ENCODE data around the gene DYNC1I1. TPM values are rescaled to one million over a fixed set of nuclear protein-coding genes. Genes with fewer than 3 reads are reported as not detected.

DYNC1I1 gene
- total RNA-seq, 3 donors from 2014 or later, result 0.41 to 42.6 (median 1.5) TPM

- no peak for TF ChIP-seq CTCF (IDR thresholded peaks at IDR 0.05)
- no peaks in the 10 kb centered on the region for H3K36me3 ChIP-seq (ENCODE audit: low read depth)
- H3K9me3 ChIP-seq, result no peaks in the 10 kb centered on the region
- DNase-seq (no peak), ATAC-seq (no peak)
- no peaks in the 10 kb centered on the region for H3K4me1 ChIP-seq (ENCODE audit: low read depth)
- intact Hi-C loops (cut with DNase I, micrococcal nuclease), result no loop called here
- no peak overlapping the region for H3K4me3 ChIP-seq
These were observed 223.8 kb downstream of the DYNC1I1 start for GRCh38 chr7:95996174-95996573.

GRCh38 chr7:95996886-95997285 lies 224.5 kb downstream of the DYNC1I1 start:
- intact Hi-C loops (cut with DNase I, micrococcal nuclease), result no loop called here
- DNase-seq, result no peak
- H3K4me3 ChIP-seq, result no peak overlapping the region
- no peaks in the 10 kb centered on the region for H3K4me1 ChIP-seq (ENCODE audit: low read depth)
- ATAC-seq, result no peak
- H3K9me3 ChIP-seq, result no peaks in the 10 kb centered on the region
- no peaks in the 10 kb centered on the region for H3K36me3 ChIP-seq (ENCODE audit: low read depth)
- TF ChIP-seq CTCF (IDR thresholded peaks at IDR 0.05), result no peak

- DNase-seq, result no peak
These were observed 225.3 kb downstream of the DYNC1I1 start for GRCh38 chr7:95997632-95998031.

GRCh38 chr7:95999481-95999880 lies 227.1 kb downstream of the DYNC1I1 start:
- Histone ChIP-seq H3K4me3 (no peak overlapping the region), H3K9me3 (no peaks in the 10 kb centered on the region), H3K36me3 (ENCODE audit: low read depth) (no peaks in the 10 kb centered on the region), H3K4me1 (ENCODE audit: low read depth) (no peaks in the 10 kb centered on the region)
- no peak for DNase-seq
- intact Hi-C loops (cut with DNase I, micrococcal nuclease), result no loop called here
- no peak for ATAC-seq
- no peak for TF ChIP-seq CTCF (IDR thresholded peaks at IDR 0.05)

More at GRCh38 chr7:95997632-95998031, 225.3 kb downstream of the DYNC1I1 start:
- Histone ChIP-seq H3K4me3 (no peak overlapping the region), H3K9me3 (no peaks in the 10 kb centered on the region), H3K36me3 (ENCODE audit: low read depth) (no peaks in the 10 kb centered on the region), H3K4me1 (ENCODE audit: low read depth) (no peaks in the 10 kb centered on the region)
- ATAC-seq, result no peak
- no peak for TF ChIP-seq CTCF (IDR thresholded peaks at IDR 0.05)
- intact Hi-C loops (cut with DNase I, micrococcal nuclease), result no loop called here

GRCh38 chr7:96004578-96004977 lies 232.2 kb downstream of the DYNC1I1 start:
- TF ChIP-seq CTCF (IDR thresholded peaks at IDR 0.05), result no peak
- Histone ChIP-seq H3K9me3 (no peaks in the 10 kb centered on the region), H3K36me3 (ENCODE audit: low read depth) (no peaks in the 10 kb centered on the region), H3K4me1 (ENCODE audit: low read depth) (no peaks in the 10 kb centered on the region), H3K4me3 (no peak overlapping the region)
- DNase-seq (no peak), ATAC-seq (no peak)
- intact Hi-C loops (cut with DNase I, micrococcal nuclease), result no loop called here

GRCh38 chr7:96005271-96005670 lies 232.9 kb downstream of the DYNC1I1 start:
- no peaks in the 10 kb centered on the region for H3K4me1 ChIP-seq (ENCODE audit: low read depth)
- no peak for DNase-seq
- no peaks in the 10 kb centered on the region for H3K36me3 ChIP-seq (ENCODE audit: low read depth)
- intact Hi-C loops (cut with DNase I, micrococcal nuclease), result no loop called here
- H3K9me3 ChIP-seq, result no peaks in the 10 kb centered on the region
- H3K4me3 ChIP-seq, result no peak overlapping the region
- no peak for TF ChIP-seq CTCF (IDR thresholded peaks at IDR 0.05)
- ATAC-seq, result no peak

All from mucosa of descending colon (tissue), 3 donors.